ENCODE results near the gene BRD1.

The BRD1 gene

DNA sequence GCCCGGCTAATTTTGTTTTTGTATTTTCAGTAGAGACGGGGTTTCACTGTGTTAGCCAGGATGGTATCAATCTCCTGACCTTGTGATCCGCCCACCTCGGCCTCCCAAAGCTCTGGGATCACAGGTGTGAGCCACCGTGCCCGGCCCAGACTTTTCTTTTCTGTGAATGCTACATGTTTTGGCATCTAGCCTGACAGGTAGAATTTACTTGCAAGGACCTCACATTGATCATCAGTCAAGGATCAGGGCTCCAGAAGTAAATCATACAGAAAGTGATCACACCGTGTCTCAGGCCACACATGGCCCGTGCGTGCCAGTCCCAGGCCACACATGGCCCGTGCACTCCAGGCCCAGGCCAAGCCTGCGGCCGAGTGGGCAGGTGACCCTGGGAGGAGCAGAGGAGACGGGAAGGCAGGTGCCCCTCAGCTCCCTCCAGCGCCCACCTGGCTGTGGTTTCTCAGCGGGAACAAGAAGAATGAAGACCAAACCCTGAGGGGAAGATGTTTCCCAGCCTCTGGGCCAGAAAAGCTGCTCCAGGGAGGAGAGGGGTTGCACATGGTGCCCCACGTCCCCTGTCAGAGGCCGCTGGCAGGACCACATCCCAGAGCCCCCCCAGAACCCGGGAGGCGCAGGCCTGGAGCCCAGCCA lies 76.2 kb downstream of the BRD1 start:
- DNase-seq (ENCODE audit: low read depth), result no peak

DNA sequence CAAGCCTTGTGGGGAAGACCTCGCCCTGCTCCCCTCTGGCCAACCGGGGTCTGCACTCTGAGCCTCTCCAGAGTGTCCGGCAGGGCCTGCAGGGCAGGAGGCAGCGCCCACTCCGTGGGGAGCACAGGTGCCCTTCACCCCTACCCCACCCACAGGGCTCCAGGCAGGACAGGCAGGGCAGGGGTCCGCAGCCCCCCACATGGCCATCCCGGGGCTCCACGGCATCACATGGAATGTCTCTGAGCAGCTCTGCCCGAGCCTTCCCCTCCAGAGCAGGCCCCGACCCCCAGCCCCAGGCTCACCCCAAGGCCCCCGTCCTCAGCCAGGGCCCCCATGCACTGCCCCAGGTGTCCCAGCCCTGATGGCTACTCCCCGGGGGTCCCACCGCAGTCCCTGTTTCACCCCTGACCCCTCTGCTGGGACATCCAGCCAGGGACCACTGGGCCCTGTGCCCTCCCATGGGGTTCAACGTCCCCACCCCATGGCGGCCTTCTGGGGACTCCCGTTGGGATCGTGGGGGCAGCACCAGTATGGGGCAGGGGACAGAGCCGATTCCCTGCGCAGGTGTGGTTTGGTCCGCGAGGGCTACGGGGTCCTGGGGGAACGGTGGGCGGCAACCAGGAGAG lies 77.7 kb downstream of the BRD1 start:
- DNase-seq (ENCODE audit: low read depth), result no peak

DNA sequence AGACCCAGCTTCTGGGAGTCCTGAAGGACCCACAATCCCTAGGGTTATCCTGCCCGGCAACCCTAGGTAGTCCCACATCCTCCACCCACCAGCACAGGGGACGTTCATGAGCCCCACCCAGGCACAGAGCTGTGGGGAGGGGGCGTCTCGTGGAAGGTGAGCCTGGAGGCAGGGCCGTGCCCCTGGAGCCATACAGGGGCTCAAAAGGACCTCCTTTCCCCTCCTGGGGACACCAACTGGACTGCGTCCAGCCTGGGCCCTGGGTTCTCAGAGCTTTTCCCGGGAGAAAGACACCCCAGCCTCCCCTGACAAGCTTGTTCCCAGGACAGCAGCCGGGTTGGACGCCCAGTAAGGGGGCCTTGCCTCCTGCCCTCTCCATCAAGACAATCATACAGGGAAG lies 78.4 kb downstream of the BRD1 start:
- DNase-seq (ENCODE audit: low read depth), result no peak

DNA sequence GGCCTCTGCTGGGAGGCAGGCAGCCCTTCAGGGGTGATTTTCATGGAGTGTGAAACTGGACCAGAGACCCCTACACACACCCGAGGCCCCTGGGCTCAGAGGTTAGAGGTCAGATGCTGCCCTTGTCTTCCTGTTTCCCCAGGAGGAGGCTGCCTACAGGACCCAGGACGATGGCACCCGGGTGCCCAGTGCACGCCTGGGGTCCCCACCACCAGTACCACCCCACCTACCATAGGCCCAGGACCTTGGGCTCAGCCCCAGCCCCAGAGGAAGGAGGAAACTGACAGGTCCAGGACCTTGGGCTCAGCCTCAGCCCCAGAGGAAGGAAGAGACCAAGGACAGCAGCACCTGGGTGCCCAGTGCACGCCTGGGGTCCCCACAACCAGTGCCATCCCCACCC lies 79.2 kb downstream of the BRD1 start:
- no peak for DNase-seq (ENCODE audit: low read depth)

DNA sequence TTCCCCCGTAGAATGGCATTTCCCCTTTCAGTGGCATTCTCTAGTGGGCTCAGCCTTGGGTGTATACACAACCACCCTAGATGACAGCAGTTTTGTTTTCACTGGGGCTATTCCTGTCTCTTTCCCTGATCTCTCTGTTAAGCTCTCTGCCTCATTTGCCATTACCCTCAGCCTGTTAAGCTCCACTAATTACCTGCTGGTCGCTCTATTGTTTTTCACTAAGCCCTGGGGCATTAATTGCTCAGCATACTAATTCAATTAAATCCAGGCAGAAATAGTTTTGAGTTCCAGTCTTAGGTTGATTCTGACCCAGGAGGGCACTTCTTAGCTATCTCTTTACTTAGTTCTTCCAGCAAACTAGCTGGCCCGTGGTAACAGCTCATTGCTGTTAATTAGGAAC lies 80.0 kb downstream of the BRD1 start:
- no peak for DNase-seq (ENCODE audit: low read depth)

DNA sequence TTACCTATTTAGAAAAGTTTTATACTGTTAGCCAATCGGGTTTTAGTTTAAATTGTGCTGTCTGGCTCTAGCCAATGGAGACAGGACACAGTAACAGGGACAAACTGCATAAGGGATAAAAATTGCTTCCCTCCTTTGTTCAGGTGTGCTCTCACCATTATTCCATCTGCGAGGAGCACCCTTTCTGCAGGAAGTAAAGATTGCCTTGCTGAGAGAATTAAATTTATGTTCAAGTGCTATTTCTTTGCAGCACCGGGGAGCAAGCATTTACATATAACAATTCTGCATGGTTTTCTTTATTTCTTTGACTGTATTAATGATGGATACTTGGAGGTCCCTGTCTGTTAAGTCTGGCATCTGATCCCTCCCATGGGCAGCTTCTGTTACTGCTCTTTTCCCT lies 80.5 kb downstream of the BRD1 start:
- no peak for DNase-seq (ENCODE audit: low read depth)

DNA sequence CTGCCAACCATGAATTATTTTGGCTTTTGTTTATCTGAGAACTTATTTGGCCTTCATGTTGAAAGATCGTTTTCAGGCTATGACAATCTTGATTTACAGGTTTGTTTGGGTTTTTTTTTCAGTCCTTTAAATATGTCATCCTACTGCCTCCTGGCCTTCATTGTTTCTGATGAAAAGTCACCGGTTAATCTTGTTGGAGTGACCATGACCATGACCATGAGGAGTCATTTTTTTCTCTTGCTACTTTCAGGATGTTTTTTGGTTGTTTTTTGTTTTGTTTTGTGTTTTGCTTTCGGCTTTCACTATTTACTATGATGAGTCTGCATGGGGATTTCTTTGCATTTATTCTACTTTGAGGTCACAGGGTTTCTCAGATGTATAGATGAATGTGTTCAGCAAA lies 81.6 kb downstream of the BRD1 start:
- no peak for DNase-seq (ENCODE audit: low read depth)

DNA sequence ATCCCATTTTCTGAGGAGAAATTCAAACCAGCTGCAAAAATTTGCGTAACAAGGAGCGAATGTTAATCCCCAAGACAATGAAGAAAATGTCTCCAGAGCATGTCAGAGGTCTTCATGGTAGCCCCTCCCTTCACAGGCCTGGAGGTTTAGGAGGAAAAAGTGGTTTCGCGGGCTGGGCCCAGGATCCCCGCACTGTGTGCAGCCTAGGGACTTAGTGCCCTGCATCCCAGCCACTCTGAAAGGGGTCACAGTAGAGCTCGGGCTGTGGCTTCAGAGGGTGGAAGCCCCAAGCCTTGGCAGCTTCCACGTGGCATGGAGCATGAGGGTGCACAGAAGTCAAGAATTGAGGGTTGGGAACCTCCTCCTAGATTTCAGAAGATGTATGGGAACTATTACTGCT lies 87.4 kb downstream of the BRD1 start:
- no peak for DNase-seq (ENCODE audit: low read depth)

DNA sequence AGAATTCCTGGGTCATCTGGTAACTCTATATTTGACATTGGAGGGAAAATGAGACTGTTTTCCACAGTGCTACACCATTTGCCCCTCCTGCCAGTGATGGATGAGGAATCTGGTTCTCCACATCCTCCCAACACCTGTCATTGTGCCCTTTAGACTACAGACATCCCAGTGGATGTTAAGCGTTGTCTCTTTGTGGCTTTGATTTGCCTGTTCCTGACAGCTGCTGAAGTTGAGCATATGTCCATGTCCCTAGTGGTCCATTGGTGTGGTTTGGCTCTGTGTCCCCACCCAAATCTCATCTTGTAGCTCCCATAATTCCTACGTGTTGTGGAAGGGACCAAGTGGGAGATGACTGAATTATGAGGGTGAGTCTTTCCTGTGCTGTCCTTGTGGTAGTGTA lies 88.5 kb downstream of the BRD1 start:
- no peak for DNase-seq (ENCODE audit: low read depth)

DNA sequence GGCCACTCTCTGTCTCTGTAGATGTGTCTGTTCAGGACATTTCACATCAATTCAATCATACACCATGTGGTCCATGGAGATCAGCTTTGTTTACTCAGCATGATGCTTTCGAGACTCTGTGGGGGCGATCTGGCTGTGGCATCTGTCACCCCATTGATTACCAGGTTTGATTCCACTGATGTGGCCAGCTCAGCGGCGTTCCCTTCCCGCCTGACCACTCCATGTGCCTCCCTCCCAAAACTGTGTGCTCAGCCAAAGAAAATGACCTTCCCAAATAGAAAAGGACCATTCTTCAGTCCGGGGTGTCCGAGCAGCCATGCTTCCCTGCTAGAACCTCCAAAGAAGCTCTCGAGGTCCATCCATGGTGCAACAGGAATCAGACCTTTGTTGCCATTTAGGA lies 89.1 kb downstream of the BRD1 start:
- no peak for DNase-seq (ENCODE audit: low read depth)

DNA sequence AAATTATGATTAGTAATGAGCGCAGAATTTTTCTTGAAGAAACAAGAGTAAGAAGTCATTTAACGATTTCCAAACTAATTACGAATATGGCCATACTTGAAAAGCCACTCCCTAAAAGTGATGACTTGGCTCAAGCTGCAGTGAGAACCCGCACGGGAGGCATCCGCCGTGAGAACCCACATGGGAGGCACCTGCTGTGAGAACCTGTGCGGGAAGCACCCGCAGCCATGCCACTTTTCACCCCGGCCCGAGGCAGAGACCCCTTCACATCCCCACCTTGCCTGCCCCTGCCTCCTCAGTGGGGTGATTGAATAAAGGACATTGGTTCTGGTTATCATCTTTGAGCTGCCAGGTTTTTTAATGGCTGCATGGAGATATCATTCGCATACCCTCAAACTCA lies 89.7 kb downstream of the BRD1 start:
- DNase-seq (ENCODE audit: low read depth), result no peak

DNA sequence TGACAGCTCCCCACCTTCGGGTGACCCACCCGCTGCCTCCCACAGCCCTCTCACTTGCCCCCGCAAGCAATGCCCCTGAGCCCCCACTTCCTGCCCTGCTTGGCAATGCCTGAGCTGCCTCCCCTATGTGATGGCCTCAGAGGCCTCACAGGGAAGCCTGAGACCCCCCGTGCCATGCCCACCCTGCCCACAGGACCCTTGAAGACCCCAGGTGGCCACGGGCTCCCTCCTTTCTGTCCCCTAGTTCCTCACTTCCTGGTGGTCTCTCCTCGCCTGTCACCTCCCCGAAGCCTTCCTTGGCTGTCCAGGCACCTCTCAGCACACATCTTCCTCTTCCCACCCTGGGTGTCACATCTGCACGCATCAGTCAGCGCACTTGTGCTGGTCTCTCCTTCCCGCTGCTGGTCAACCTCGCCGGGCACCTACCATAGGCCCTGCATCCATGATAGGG lies 90.5 kb downstream of the BRD1 start:
- no peak for DNase-seq (ENCODE audit: low read depth)

DNA sequence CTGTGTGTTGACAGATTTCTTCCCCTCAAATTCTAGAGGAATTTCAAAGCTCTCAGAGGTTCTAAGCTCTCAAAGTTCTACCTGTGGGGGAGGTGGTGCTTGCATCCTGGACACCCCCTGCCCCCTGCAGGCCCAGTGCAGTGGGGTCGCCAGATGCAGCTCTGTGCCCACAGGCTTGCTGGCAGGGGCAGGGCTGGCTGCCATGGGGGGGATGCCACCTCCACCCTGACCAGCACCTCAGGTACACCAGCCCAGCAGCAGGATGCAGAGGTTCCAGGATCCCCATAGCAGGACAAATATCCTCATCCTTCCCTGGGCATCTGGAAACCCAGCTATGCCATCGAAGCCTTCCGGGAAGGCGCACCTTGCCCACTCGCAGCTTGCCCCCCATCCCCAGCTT lies 91.1 kb downstream of the BRD1 start:
- no peak for DNase-seq (ENCODE audit: low read depth)

DNA sequence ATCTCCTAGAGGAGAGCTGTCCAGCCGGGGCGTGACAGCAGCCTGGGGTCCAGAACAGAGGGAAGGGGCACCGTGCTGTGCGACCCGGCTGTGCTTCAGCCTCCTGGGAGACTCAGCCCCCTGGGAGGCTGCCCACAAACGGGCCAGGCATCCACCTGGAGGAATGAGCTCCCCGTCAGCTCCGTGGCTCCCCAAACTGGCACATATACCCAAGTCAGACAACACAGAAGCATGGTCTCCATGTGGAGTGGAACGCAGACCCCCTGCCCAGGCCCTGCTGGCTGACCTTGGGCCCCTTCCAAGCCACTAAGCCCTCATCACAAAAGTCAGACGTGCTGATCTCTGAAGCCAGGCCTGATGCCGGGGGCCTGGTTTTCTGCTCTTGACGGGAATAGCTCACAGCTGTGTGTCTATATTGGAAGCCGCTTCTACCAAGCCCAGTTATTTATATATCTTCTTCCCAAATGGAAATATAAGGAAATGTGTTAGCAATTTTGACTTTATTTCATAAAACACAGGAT lies 91.7 kb downstream of the BRD1 start:
- no peak for DNase-seq (ENCODE audit: low read depth)

DNA sequence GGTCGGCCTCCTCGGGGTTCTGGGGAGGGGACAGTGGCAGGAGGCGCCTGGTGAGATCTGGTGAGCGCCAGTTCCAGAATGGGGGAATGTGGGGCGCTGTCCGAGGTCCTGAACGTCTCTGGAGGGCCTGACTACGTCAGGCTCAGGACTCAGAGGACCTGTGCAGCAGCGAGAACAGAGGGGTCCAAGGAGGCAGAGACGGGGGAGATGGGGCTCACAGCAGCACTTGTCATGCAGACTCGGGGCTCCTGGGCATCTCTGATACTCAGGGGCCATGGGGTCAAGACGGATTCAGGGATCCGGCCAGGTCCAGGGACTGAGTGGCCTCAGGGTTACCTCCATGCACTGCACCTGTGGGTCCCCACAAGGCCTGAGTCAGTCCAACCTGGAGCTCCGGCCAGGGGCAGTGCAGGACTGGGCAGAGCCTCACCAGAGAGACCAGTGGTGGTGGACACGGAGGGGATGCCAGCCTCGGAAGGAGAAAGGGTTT lies 92.2 kb downstream of the BRD1 start:
- DNase-seq (ENCODE audit: low read depth), result no peak

DNA sequence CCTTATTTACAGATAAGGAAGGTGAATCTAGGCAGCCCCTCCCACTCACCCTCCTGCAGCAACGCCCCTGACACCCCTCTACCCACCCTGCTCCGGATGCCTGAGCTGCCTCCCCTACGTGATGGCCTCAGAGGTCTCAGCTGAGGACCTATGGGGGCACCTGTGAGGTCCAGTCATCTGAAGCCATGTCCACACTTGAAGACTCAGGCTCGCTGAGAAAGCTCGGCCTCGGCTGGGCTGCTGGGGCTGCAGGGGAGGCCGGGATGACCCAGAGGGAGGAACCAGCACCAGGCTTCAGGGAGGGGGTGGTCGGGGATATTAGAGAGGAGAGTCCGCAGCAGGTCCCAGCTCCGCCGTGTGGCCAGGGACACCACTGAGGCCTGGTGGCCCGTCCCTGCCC lies 92.8 kb downstream of the BRD1 start:
- no peak for DNase-seq (ENCODE audit: low read depth)

DNA sequence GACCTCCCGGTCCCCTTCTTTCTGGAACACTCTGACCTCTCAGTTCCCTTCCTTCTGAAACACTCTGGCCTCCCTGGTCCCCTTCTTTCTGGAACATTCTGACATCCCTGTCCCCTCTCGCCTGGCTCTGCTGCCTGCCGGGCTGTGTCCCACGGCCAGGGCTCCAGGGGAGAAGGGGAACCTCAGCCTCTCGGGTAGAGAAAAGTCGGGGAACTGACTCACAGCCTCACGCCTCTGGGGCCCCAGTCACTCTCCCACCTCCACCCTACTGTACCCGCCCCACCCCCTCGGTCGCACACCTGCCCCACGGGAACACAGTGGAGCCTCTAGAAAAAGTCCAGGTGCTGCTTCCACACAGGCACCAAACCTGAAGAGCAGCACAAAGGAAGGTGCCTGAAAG lies 93.3 kb downstream of the BRD1 start:
- DNase-seq (ENCODE audit: low read depth), result no peak

DNA sequence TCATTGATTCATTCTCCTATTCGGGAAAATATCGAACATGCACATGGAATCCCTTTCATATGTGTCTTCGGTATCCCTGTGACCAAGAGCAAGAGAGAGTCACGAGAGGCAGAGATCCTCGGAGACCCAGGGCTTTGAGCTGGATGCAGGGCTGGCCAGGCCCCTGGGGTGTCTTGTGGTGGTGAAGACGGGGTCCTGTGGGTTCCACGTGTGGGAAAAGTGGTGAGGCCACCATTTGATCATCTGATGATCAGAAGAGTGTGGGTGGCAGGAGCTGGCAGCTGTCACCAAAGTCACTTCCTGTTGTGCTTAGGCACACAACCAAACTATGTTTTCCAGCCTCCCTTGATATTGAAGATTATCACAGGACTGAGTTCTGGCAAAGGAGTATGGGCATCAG lies 94.0 kb downstream of the BRD1 start:
- no peak for DNase-seq (ENCODE audit: low read depth)

DNA sequence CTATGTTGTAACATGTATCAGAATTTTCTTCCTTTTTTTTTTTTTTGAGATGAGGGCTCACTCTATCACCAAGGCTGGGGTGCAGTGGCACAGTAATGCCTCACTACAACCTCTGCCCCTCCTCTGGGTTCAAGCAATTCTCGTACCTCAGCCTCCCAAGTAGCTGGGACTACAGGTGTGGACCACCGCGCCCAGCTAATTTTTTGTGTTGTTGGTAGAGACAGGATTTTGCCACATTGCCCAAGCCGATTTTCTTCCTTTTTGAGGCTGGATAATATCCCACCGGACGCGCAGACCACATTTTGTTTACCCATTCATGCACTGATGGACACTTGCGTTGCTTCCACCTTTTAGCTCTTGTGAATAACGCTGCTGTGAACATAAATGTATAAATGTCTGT lies 97.0 kb downstream of the BRD1 start:
- no peak for DNase-seq (ENCODE audit: low read depth)

DNA sequence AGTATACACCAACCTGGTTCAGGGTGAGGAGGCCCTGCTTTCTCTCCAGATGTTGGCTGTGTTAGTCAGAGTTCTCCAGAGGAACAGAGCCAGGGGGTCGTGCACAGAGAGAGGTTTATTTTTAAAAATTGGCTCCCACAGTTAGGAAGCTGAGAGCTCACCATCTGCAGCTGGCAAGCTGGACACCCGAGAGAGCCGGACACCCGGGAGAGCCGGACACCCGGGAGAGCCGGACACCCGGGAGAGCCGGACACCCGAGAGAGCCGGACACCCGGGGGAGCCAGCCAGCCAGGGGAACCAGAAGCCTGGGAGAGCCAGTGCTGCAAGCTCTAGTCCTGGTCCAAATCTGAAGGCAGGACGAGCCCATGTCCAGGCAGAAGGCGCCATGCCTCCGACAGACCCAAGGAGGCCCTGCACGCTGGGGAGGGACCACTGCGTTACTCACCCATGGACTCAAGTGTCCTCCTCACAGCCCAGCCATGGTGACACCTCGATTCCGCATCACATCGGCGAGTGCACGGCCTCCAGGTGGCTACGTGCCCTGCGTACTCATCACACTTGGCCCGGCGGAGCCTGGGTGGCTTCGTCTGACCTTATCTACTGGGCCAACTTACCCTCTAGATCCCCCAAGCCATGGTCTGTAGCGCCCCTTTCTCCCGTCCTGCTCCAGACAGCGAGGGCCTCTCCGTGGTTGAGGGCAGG lies 99.0 kb downstream of the BRD1 start:
- DNase-seq (ENCODE audit: low read depth), result no peak

DNA sequence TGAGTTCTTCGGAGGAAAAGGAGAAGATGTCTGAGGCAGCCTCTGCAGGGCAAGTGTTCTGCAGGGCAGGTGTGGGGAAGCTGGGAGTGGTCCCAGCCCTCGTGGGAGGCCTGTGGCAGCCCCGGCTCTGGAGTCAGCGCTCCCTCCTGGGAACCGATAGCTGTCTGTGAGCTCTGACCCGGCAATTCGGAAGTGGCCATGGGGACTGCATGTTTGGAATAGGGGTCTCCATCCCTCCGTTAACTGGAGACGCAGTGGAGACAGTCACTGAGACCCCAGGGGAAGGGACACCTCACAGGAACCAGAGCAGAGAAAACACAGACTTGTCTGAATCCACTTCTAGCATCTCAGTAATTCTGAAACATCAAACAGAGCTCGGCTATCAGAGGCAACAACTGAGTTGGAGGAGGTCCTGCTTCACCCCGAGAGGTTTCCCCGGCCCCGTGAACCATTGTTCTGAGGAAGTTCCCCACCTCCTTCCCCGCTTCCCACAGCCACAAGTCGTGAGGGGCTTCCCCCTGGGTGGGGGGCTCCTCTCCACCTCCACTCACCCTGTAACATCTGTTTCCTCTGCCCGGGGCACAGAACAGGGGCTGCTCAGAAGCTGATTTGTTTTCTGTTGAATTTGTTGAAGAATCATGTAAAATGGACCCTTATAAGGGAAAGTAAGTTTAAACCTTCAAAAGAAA lies 99.6 kb downstream of the BRD1 start:
- DNase-seq (ENCODE audit: low read depth), result no peak

DNA sequence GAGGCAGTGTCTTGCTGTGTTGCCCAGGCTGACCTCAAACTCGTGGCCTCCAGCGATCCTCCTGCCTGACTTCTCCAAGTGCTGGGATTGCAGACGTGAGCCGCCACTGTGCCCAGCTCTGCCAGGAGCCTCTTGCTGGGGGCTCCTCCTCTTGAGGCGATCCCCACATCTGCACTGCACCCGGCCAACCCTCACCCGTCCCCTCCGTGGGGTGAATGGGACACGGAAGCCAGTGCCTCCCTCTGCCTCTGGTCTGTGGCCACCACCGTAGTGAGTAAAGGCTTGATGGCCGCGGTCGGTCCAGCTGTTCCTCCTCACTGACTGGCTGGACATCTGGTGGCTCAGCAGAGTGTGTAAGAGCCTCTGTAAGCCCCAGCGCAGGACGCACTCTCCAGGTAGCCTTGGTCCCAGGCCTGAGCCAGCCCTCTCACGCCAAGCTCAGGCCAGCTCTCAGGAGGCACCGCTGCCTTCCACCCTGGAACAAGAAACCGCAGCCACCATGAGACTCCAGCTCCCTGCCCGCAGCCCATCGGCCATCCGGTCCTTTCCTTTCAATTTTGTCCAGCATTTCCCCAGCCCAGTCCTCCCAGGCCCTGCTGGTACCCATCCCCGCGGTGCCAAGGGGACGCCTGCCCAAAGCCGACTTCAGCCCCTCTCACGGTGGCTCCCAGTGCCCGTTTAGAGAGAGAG lies 100.3 kb downstream of the BRD1 start:
- DNase-seq (ENCODE audit: low read depth), result no peak
